Peyer's patch (tissue), 4 donors: ENCODE data around the gene VSIG8. TPM values are rescaled to one million over a fixed set of nuclear protein-coding genes. Genes with fewer than 3 reads are reported as not detected.
"Not testable (repeated sequence)": the region's sequence is repeated elsewhere in the genome, so short reads cannot be mapped to it uniquely, and the experiment has no call there.

Experiments used
- DNase-seq, 3 donors: peaks; one replicate each; pipeline ENCODE4 v3.0.0-alpha.2; 2017 to 2019
- H3K27ac ChIP-seq, 4 donors: fragments of 200-600 bp; sonication (generic); one replicate each; pipeline ENCODE4 v1.5.1; 2016 to 2019
- H3K27me3 ChIP-seq, 2 donors: fragments of 200-600 bp; sonication (generic); one replicate each; pipeline ENCODE4 v1.5.1; 2019
- H3K36me3 ChIP-seq, 3 donors: fragments of 200-600 bp; sonication (generic); one replicate each; pipeline ENCODE4 v1.5.1; 2016 to 2019
- H3K4me1 ChIP-seq, 4 donors: fragments of 200-600 bp; sonication (generic); one replicate each; pipeline ENCODE4 v1.5.1; 2016 to 2019
- H3K4me3 ChIP-seq, 4 donors: fragments of 200-600 bp; sonication (generic); 1 replicate in 3 of 4; 2 replicates in 1 of 4; pipeline ENCODE4 v1.5.1; 2016 to 2019; ENCODE audit warnings: mild to moderate bottlenecking in 1 of 4
- H3K9me3 ChIP-seq, 4 donors: fragments of 200-600 bp; sonication (generic); one replicate each; pipeline ENCODE4 v1.5.1; 2016 to 2019; ENCODE audit warnings: mild to moderate bottlenecking in 1 of 4
- POLR2A ChIP-seq, 2 donors: fragments of 450-650 bp; IDR thresholded peaks; one replicate each; pipeline ENCODE4 v1.5.1; 2017; ENCODE audit warnings: antibody characterized with exemption in 2 of 2, mild to moderate bottlenecking in 2 of 2, moderate library complexity in 2 of 2
- total RNA-seq, 4 donors: library from RNA; depleted of rRNA; stranded (reverse); fragments of >200 nt; gene quantifications; one replicate each; pipeline ENCODE4 v1.1.0, GENCODE V29; 2016
- TF ChIP-seq, protein P1 (sequence below), 6 experiments: fragments of 450-650 bp in 4 of 6; fragments of 200-600 bp in 2 of 6; sonication (generic) in 1 of 6; IDR thresholded peaks; one replicate each; pipeline ENCODE4 v1.5.1; 2017 to 2019; ENCODE audit warnings: antibody characterized with exemption in 6 of 6, mild to moderate bottlenecking in 3 of 6, moderate library complexity in 1 of 6

The VSIG8 gene, protein sequence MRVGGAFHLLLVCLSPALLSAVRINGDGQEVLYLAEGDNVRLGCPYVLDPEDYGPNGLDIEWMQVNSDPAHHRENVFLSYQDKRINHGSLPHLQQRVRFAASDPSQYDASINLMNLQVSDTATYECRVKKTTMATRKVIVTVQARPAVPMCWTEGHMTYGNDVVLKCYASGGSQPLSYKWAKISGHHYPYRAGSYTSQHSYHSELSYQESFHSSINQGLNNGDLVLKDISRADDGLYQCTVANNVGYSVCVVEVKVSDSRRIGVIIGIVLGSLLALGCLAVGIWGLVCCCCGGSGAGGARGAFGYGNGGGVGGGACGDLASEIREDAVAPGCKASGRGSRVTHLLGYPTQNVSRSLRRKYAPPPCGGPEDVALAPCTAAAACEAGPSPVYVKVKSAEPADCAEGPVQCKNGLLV
- under 1 TPM in 1 of 4 donors, not detected in 3; 0.85 TPM for total RNA-seq

DNA sequence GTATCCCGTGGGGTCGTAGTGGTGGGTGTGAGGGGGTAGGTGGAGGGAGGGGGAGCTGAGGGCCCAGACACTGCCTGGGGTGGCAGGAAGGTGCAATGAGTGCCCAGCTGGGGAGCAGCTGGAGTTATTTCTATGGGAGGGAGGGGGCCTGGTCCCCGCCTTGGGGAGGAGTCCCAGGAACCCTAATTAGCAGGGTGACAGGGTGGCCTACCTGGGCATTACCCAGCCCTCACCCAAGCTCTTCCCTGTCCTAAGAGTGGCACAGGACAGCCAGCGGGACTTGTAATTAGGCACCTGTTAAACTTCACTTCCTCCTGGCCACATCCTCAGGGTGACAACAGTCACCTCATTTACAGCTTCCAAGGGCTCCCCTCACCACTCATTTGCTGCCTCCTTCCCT is at the start of gene VSIG8:
Gene VSIG8 (minus strand): TSS at position 101 of the 400 bp plus-strand sequence. CDS start 136 bp downstream, outside the sequence.
- no peak for DNase-seq
- Histone ChIP-seq H3K27ac (no peak within 1 kb of the TSS), H3K36me3 (no peaks in the 10 kb centered on the region), H3K27me3 (no peaks in the 10 kb centered on the region), H3K4me1 (peaks cover 0 to 6% (median 3%) of the 10 kb centered on the region in 4 donors), H3K9me3 (no peaks in the 10 kb centered on the region), H3K4me3 (no peak within 1 kb of the TSS)
- TF ChIP-seq POLR2A (IDR thresholded peaks at IDR 0.05), result no peak
- TF ChIP-seq, protein P1, sequence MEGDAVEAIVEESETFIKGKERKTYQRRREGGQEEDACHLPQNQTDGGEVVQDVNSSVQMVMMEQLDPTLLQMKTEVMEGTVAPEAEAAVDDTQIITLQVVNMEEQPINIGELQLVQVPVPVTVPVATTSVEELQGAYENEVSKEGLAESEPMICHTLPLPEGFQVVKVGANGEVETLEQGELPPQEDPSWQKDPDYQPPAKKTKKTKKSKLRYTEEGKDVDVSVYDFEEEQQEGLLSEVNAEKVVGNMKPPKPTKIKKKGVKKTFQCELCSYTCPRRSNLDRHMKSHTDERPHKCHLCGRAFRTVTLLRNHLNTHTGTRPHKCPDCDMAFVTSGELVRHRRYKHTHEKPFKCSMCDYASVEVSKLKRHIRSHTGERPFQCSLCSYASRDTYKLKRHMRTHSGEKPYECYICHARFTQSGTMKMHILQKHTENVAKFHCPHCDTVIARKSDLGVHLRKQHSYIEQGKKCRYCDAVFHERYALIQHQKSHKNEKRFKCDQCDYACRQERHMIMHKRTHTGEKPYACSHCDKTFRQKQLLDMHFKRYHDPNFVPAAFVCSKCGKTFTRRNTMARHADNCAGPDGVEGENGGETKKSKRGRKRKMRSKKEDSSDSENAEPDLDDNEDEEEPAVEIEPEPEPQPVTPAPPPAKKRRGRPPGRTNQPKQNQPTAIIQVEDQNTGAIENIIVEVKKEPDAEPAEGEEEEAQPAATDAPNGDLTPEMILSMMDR (IDR thresholded peaks at IDR 0.05), result no peak

DNA sequence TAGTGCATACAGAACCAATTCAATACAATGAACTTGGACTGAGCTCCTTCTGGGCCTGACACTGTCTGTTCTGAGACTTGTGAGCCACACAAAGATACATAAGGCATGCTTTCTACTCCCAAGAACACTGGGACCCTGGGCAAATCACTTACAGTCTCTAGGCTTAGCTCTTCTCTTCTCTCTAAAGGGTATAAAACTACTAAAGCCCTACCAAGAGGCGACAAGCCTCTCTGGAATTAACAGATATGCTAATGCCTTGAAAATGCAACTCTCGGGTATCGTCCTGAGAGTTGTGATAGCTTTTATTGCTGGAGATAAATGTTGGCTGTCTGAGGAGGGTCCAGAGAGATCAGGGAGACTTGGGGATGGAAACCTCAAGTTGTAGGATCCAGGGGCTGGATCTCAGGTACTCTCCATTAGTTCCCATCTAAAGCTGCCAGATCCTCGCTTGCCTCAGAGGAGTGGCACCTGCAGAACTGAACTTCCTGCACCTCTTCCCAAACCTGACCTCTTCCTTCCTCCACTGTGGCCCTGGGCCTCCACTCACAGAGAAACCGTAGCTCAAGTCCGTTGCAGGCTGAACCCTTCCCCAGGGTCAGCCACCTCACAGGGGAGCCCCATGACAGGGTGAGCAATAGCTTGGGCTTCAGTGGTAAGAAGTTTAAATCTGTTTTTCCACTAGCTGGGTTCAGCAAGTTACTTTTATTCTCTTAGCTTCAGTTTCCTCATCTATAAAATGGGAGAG is 49.0 kb upstream of the VSIG8 start:
- Histone ChIP-seq H3K4me3 (no peak overlapping the region), H3K4me1 (peaks cover 6 to 46% (median 24%) of the 10 kb centered on the region in 4 donors), H3K9me3 (no peaks in the 10 kb centered on the region), H3K36me3 (peaks cover 0 to 2% (median 0%) of the 10 kb centered on the region in 3 donors), H3K27me3 (no peaks in the 10 kb centered on the region), H3K27ac (peak overlapping the region; percentile 44 to 78 (median 70))
- TF ChIP-seq, protein P1 (IDR thresholded peaks at IDR 0.05), result no peak
- DNase-seq, result peak in 1 of 3 donors; percentile 31

DNA sequence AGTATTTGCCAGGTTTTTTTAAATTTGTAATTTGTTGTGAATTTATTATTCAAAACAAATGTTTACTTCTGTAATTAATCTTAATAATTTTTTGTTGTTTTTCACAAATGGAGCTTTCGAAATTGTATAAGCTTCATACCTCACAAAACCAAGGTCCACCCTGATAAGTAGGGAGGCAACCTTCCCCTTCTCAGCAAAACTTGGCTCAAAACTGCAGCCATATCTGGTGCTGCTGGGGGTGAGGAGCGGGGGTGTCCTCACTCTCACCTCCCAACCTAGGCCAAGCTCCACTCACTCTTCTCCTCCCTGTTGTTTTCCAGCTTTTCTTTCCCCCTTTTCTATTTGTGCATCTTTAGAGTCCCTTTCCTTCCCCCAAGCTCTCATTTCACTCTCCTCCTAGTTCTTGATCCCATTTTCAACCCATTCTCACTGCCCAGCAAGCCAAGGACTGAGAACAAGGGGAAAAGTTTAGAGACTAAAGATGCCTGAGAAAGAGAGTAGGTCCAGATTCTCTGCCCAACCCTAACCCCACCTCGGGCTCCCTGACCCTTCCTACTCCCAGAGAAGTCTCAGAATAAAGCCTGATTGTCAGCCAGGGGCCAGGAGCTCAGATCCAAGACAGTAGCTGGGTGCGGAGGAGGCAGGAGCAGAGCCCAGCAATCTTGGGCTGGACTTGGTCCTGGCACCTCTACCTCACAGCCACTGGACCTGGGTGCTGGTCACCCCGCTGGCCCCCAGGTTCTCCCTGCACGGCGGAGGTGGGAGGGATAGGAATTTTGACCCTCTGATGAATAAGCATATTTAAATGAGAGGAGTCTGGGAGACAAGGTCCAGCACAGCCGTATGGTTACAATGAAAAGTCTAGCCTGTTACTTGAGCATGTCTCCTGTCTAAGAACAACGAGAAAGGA is 45.8 kb upstream of the VSIG8 start:
- no peaks in the 10 kb centered on the region for H3K9me3 ChIP-seq
- DNase-seq, result no peak
- peaks cover 6 to 31% (median 24%) of the 10 kb centered on the region in 4 donors for H3K4me1 ChIP-seq
- H3K36me3 ChIP-seq, result no peaks in the 10 kb centered on the region
- H3K27me3 ChIP-seq, result no peaks in the 10 kb centered on the region
- H3K4me3 ChIP-seq, result no peak overlapping the region
- TF ChIP-seq, protein P1 (IDR thresholded peaks at IDR 0.05), result no peak
- TF ChIP-seq POLR2A (IDR thresholded peaks at IDR 0.05), result no peak
- no peak overlapping the region for H3K27ac ChIP-seq

- Histone ChIP-seq H3K36me3 (no peaks in the 10 kb centered on the region), H3K9me3 (no peaks in the 10 kb centered on the region), H3K27ac (no peak overlapping the region), H3K27me3 (no peaks in the 10 kb centered on the region), H3K4me3 (no peak overlapping the region), H3K4me1 (peaks cover 6 to 23% (median 21%) of the 10 kb centered on the region in 4 donors)
- DNase-seq, result no peak
- TF ChIP-seq, protein P1 (IDR thresholded peaks at IDR 0.05), result no peak
- no peak for TF ChIP-seq POLR2A (IDR thresholded peaks at IDR 0.05)
These were observed 44.5 kb upstream of the VSIG8 start for GRCh38 chr1:159906960-159907359.

DNA sequence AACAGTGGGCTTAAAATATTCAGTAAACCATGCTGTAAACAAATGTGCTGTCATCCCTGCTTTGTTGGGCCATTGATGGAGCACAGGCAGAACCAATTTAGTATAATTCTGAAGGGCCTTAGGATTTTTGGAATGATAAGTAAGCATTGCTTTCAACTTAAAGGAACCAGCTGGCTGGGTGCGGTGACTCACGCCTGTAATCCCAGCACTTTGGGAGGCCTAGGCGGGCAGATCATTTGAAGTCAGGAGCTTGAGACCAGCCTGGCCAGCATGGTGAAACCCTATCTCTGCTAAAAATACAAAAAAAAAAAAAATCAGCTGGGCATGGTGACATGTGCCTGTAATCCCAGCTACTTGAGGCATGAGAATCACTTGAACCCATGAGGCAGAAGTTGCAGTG is 41.6 kb upstream of the VSIG8 start:
- not testable (repeated sequence) for H3K4me3 ChIP-seq, H3K27me3 ChIP-seq, H3K9me3 ChIP-seq, H3K36me3 ChIP-seq, H3K27ac ChIP-seq
- H3K4me1 ChIP-seq, result peaks cover 0 to 16% (median 0%) of the 10 kb centered on the region in 4 donors
- DNase-seq, result peak in 1 of 3 donors; percentile 8
